ENCODE measurements around the gene BET1.
A peak's percentile ranks its signal among the peaks of the same experiment; 100 is the strongest.

Gene BET1

GRCh38 chr7:94011714-94012353 is 7.7 kb upstream of the BET1 start:
- DNase-seq: no peak

- DNase-seq: no peak
Observed at GRCh38 chr7:94008537-94008936, 4.4 kb upstream of the BET1 start.

- no peak for DNase-seq
Observed at GRCh38 chr7:94005753-94006152, 1.6 kb upstream of the BET1 start.

- DNase-seq: peak; percentile 39 to 54 (median 51)
Observed at GRCh38 chr7:94003446-94004023, 620 bp downstream of the BET1 start.

GRCh38 chr7:94001396-94001795 is 2.8 kb downstream of the BET1 start:
- no peak for DNase-seq

- DNase-seq: no peak
Observed at GRCh38 chr7:93997868-93998267, 6.3 kb downstream of the BET1 start.

GRCh38 chr7:93992421-93993110 is 11.6 kb downstream of the BET1 start:
- no peak for DNase-seq

- DNase-seq: no peak
Observed at GRCh38 chr7:93987297-93987696, 16.9 kb downstream of the BET1 start.

GRCh38 chr7:93985101-93985500 is 19.1 kb downstream of the BET1 start:
- no peak for DNase-seq

- no peak for DNase-seq
Observed at GRCh38 chr7:93984024-93984423, 20.1 kb downstream of the BET1 start.

- DNase-seq: no peak
Observed at GRCh38 chr7:93981480-93981874, 22.7 kb downstream of the BET1 start.

- peak in 1 of 3 donors; percentile 33 for DNase-seq
Observed at GRCh38 chr7:93980744-93981479, 23.2 kb downstream of the BET1 start.

- DNase-seq: no peak
Observed at GRCh38 chr7:93977211-93977950, 26.8 kb downstream of the BET1 start.

GRCh38 chr7:93973134-93973533 is 31.0 kb downstream of the BET1 start:
- DNase-seq: no peak

GRCh38 chr7:93972029-93972725 is 32.0 kb downstream of the BET1 start:
- no peak for DNase-seq

GRCh38 chr7:93968911-93969620 is 35.1 kb downstream of the BET1 start:
- no peak for DNase-seq

- DNase-seq: no peak
Observed at GRCh38 chr7:93964813-93965212, 39.3 kb downstream of the BET1 start.

- DNase-seq: no peak
Observed at GRCh38 chr7:93964262-93964661, 39.9 kb downstream of the BET1 start.

GRCh38 chr7:93960986-93961385 is 43.2 kb downstream of the BET1 start:
- DNase-seq: no peak

GRCh38 chr7:93958651-93959050 is 45.5 kb downstream of the BET1 start:
- DNase-seq: no peak

GRCh38 chr7:93958216-93958615 is 45.9 kb downstream of the BET1 start:
- no peak for DNase-seq

GRCh38 chr7:93957767-93958166 is 46.4 kb downstream of the BET1 start:
- DNase-seq: no peak

All from suppressor macrophage treated with lipopolysaccharide for 1 hour (primary cell).